ENCODE measurements around the gene GRK4. TPM values are rescaled to one million over a fixed set of nuclear protein-coding genes. Genes with fewer than 3 reads are reported as not detected.
"Not testable (repeated sequence)": the region's sequence is repeated elsewhere in the genome, so short reads cannot be mapped to it uniquely, and the experiment has no call there.

Gene GRK4
- total and polyA plus RNA-seq, 10 of the 15 experiments (the other 5 are each of a cell fraction or from before 2014, with no cell fraction given): 1.1 to 4.0 (median 2.5) TPM

DNA sequence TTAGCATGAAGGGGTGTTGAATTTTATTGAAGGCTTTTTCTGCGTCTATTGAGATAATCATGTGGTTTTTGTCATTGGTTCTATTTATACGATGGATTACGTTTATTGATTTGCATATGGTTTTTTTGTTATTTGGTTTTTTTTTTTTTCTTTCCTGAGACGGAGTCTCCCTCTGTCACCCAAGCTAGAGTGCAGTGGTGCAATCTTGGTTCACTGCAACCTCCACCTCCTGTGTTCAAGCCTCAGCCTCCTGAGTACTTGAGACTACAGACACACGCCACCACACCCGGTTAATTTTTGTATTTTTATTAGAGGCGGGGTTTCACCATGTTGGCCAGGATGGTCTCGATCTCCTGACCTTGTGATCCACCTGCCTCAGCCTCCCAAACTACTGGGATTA, 44.7 kb upstream of the GRK4 start:
- Histone ChIP-seq H3K27ac (ENCODE audit: control insufficient read depth, insufficient read depth) (0 out of 2 replicates have a peak overlapping the region, but pooled peaks have one; percentile 25), H3K4me2 (ENCODE audit: control insufficient read depth, insufficient read depth) (peak overlapping the region; percentile 9; the same call in 1 of the 2 replicates)
- RAD21 ChIA-PET (ENCODE audit: unreplicated experiment): interaction anchor here (0.7 kb wide), 1 partner anchor 17 kb away, joined by 3 read pairs; no protein-coding TSS in a partner anchor
- H3K9ac ChIP-seq (ENCODE audit: control insufficient read depth, insufficient read depth, low read length); DNase-seq (ENCODE audit: low read depth, low spot score); in situ Hi-C loops (cut with MboI); H3K27me3 ChIP-seq (replicated peaks in 1 of 2; ENCODE audit: control insufficient read depth in 2 of 2, insufficient read depth in 2 of 2, low read length in 1 of 2); FAIRE-seq; H4K20me1 ChIP-seq (ENCODE audit: control insufficient read depth, insufficient read depth); H2AFZ ChIP-seq (ENCODE audit: control insufficient read depth, low read depth, low read length); H3K36me3 ChIP-seq (ENCODE audit: control insufficient read depth in 2 of 2, insufficient read depth in 2 of 2, low read length in 1 of 2); H3K79me2 ChIP-seq (ENCODE audit: control insufficient read depth, insufficient read depth, low read length); H3K4me1 ChIP-seq (ENCODE audit: control insufficient read depth, insufficient read depth, low read length); BruUV-seq (replicated peaks); H3K4me3 ChIP-seq; H3K9me3 ChIP-seq (replicated peaks; ENCODE audit: control insufficient read depth, insufficient read depth, low read length); intact Hi-C loops (cut with micrococcal nuclease; ENCODE audit: unreplicated experiment): not testable (repeated sequence)
- peak; percentile 33; the same call in 1 of the 2 replicates for TF ChIP-seq RUNX3 (IDR thresholded peaks at IDR 0.05; ENCODE audit: low read length)
- SMC1A ChIA-PET (ENCODE audit: uncharacterized antibody, unreplicated experiment): interaction anchor here (0.6 to 1.5 kb wide), 3 partner anchors 17 to 69 kb away, joined by 3 to 4 read pairs (median 3); no protein-coding TSS in a partner anchor
- peak; percentile 86 for ATAC-seq
- POLR2A ChIA-PET: interaction anchor here (0.6 kb wide), 1 partner anchor 48 kb away, joined by 4 read pairs; no protein-coding TSS in a partner anchor
- CTCF ChIA-PET: interaction anchor here (0.6 to 1.7 kb wide), 4 partner anchors 35 to 154 kb away, joined by 3 to 5 read pairs (median 4); no protein-coding TSS in a partner anchor
- 32% methylated on average over 7 of the region's 8 CpGs for WGBS (ENCODE audit: insufficient coverage, insufficient replicate concordance, low lambda C conversion rate, missing lambda C conversion rate)

GRCh38 chr4:2922453-2923101, 40.8 kb upstream of the GRK4 start:
- H3K4me1 ChIP-seq (ENCODE audit: control insufficient read depth, insufficient read depth, low read length); H3K9me3 ChIP-seq (replicated peaks; ENCODE audit: control insufficient read depth, insufficient read depth, low read length); H3K79me2 ChIP-seq (ENCODE audit: control insufficient read depth, insufficient read depth, low read length); RAD21 ChIA-PET (ENCODE audit: unreplicated experiment); H3K9ac ChIP-seq (ENCODE audit: control insufficient read depth, insufficient read depth, low read length); intact Hi-C loops (cut with micrococcal nuclease; ENCODE audit: unreplicated experiment); in situ Hi-C loops (cut with MboI); H3K27me3 ChIP-seq (replicated peaks in 1 of 2; ENCODE audit: control insufficient read depth in 2 of 2, insufficient read depth in 2 of 2, low read length in 1 of 2); H4K20me1 ChIP-seq (ENCODE audit: control insufficient read depth, insufficient read depth); ATAC-seq; CTCF ChIA-PET; H2AFZ ChIP-seq (ENCODE audit: control insufficient read depth, low read depth, low read length); H3K4me3 ChIP-seq; H3K27ac ChIP-seq (ENCODE audit: control insufficient read depth, insufficient read depth); H3K4me2 ChIP-seq (ENCODE audit: control insufficient read depth, insufficient read depth); FAIRE-seq; DNase-seq (ENCODE audit: low read depth, low spot score); BruUV-seq (replicated peaks): not testable (repeated sequence)
- 35% methylated on average over 7 of the region's 7 CpGs for WGBS (ENCODE audit: insufficient coverage, insufficient replicate concordance, low lambda C conversion rate, missing lambda C conversion rate)
- ChIA-PET POLR2A (interaction anchor here (0.6 kb wide), 1 partner anchor 254 kb away, joined by 3 read pairs; no protein-coding TSS in a partner anchor), SMC1A (ENCODE audit: uncharacterized antibody, unreplicated experiment) (interaction anchor here (1.3 kb wide), 1 partner anchor 31 kb away, joined by 5 read pairs; no protein-coding TSS in a partner anchor)
- TF ChIP-seq, protein P1, sequence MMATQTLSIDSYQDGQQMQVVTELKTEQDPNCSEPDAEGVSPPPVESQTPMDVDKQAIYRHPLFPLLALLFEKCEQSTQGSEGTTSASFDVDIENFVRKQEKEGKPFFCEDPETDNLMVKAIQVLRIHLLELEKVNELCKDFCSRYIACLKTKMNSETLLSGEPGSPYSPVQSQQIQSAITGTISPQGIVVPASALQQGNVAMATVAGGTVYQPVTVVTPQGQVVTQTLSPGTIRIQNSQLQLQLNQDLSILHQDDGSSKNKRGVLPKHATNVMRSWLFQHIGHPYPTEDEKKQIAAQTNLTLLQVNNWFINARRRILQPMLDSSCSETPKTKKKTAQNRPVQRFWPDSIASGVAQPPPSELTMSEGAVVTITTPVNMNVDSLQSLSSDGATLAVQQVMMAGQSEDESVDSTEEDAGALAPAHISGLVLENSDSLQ (IDR thresholded peaks at IDR 0.05): peak; percentile 47; the same call in 1 of the 2 replicates
- H3K36me3 ChIP-seq (ENCODE audit: control insufficient read depth in 2 of 2, insufficient read depth in 2 of 2, low read length in 1 of 2): peaks cover 10 to 22% of the 10 kb centered on the region in 2 experiments
